HG02870 (cell line): ENCODE measurements around the gene FOXO4.

Experiments
- ATAC-seq: cut with Tn5 transposase; IDR thresholded peaks from one replicate; pipeline ENCODE4 v1.9.1; 2021; ENCODE audit warnings: mild to moderate bottlenecking, moderate library complexity; ENCODE audit not compliant: unreplicated experiment

The FOXO4 gene

DNA sequence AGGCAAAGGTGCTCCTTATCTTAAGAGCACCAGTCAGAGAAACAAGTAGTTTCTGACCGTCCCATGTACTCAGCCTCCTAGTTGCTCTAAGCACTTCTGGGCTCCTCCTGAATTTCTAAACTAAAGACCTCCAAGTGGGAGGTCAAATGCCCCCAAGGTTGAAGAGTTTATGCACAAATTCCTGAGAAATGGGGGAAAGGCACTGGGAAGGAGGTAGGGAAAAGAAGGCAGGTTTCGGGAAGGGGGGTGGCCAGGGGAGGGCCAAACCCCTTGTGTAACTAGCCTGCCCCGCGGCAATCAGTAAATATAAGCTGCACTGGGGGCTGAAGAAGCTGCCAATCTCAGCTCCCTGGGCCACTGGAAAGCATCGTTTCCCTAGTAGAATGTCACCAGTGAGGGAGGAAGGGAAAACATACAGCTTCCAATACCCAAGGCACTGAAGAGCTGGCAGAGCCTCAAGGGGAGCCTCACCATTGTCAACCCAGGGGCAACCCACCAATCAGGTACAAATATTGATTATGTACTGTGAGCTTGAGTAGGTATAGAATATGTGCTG lies 3.4 kb downstream of the FOXO4 start:
- ATAC-seq, result no peak

DNA sequence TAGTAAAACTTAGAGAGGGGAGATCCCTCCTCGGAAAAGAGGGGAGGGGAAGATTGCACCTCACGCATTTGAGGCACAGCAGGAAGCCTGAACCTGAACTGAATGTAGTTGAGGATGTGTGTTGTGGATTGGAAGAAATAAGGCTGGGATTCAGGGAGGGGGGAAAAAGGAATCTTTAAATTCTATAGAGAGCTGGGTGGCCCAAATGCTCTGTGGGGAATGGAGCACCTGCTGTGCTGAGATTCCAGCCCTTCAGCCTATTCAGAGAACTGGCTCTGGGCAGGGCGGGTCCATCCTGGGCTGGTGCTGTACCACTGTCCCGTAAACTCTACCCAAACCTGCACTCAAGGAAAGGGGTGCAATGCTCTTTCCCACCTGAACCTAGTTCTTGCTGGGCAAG lies 4.1 kb downstream of the FOXO4 start:
- ATAC-seq, result no peak

DNA sequence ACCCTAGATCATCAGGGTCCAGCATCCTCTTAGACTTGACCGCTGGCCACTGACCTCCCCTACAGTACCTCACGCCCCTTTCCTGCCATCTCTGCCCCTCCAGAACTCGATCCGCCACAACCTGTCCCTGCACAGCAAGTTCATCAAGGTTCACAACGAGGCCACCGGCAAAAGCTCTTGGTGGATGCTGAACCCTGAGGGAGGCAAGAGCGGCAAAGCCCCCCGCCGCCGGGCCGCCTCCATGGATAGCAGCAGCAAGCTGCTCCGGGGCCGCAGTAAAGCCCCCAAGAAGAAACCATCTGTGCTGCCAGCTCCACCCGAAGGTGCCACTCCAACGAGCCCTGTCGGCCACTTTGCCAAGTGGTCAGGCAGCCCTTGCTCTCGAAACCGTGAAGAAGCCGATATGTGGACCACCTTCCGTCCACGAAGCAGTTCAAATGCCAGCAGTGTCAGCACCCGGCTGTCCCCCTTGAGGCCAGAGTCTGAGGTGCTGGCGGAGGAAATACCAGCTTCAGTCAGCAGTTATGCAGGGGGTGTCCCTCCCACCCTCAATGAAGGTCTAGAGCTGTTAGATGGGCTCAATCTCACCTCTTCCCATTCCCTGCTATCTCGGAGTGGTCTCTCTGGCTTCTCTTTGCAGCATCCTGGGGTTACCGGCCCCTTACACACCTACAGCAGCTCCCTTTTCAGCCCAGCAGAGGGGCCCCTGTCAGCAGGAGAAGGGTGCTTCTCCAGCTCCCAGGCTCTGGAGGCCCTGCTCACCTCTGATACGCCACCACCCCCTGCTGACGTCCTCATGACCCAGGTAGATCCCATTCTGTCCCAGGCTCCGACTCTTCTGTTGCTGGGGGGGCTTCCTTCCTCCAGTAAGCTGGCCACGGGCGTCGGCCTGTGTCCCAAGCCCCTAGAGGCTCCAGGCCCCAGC lies 5.2 kb downstream of the FOXO4 start:
- ATAC-seq, result no peak

DNA sequence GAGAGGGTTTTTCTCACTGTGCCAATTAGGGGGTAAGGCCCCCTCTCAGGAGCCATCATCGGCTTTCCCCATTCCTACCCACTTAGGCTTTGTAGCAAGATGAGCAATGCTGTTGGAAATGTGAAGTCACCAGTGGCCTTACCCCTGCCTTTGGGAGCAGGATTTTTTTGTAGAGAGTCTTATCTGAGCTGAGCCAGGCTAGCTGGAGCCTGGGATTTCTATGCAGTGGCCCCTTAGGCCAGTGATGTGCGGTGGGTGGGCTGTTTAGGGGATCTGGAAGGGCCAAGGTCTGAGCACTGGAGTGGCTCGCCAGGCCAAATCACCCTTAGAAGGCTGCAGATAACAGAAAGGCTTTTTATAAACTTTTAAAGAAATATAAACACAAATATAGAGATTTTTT lies 6.6 kb downstream of the FOXO4 start:
- ATAC-seq, result no peak

DNA sequence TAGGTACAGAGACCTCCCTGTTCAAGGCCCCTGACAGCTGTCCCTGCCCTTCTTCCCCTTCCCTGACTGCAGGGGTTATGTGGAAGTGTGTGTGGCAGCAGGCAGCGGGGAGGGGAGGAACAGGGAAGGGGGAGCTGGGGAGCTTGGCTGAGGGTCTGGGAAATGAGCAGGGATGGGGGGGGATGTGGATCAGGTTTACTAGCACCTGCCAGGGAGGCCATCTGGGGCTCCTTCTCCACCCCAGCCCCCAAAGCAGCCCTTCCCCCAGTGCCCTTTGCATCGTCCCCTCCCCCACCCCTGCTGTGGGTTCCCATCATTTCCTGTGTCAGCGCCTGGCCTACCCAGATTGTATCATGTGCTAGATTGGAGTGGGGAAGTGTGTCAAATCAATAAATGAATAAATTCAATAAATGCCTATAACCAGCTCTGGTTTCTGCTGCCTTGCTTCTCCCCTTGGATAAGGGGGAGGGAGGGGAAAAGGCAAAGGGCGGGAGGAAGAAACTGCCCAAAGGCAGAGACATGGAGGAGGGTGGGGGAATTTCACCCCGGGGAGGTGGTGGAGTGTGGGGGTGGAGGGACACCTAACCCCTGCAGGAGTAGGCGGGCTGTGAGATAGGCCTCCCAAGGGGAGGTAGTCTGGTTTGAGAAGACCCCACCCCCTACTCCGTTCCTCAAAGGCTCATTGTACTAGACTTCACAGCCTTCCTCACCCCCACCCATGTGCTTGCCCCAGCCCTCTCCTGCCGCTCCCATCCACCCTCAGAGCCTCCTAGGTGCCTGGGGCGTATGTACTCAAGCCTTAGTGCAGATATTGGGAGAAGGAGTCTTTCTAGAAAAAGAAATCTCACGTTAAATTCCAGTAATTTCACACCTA lies 7.7 kb downstream of the FOXO4 start:
- ATAC-seq, result peak; percentile 40

DNA sequence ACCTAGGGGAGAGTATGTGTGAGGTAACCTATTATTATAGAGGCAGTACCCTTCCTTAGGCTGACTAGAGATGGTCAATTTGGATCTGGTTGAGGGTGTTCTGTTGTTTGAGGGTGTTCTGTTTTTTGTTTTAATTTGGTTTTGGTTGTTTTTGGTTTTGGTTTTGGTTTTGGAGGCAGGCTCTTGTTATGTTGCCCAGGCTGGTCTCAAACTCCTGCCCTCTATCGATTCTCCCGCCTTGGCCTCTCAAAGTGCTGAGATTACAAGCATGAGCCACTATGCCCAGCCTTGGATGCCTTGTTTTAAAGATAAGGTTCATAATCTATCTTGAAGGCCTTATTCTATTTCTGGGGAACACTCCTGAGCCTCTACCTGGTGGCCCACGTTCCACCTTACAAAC lies 10.0 kb downstream of the FOXO4 start:
- no peak for ATAC-seq

DNA sequence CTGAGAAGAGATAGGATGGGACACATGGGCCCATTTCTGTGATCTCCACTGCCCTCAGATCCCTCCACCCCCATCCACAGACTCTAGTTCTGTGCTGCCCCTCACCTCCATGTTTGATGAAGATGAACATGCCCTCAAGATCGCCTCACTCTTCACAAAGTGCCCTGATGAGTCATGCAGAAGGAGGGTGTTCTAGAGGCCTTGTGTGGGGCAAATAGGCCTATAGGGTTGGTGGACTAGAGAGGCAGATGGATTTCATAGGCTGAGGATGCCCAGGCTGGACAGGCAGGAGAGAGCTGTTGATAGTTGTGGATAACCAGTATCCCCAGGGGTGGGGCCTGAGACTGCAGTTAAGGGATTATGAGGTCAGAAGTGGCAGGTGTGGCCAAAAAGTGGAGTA lies 10.8 kb downstream of the FOXO4 start, which contains the start of gene CXorf65:
TSS of gene CXorf65 (minus strand) at position 314 of the 400 bp plus-strand sequence. CDS start at position 130, 184 bp downstream.
- ATAC-seq, result no peak

DNA sequence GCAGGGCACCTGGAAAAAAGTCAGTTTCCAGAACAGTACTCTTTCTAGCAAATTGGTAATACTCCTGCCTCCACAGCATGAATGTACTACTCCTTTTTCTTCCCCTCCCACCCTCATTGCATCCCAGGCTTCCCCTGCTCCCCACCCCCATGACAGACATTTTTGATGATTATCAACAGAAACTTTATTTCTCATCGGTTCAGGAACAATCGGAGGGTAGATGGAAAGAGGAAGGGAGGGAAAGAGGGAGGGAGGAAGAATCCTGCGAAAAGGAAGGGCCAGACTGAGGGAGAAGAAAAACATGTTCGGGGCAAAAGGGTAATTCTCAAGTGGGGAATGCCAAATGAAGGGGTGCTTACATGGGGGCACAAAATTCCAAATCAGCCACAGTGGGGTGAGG lies 11.6 kb downstream of the FOXO4 start:
- no peak for ATAC-seq

DNA sequence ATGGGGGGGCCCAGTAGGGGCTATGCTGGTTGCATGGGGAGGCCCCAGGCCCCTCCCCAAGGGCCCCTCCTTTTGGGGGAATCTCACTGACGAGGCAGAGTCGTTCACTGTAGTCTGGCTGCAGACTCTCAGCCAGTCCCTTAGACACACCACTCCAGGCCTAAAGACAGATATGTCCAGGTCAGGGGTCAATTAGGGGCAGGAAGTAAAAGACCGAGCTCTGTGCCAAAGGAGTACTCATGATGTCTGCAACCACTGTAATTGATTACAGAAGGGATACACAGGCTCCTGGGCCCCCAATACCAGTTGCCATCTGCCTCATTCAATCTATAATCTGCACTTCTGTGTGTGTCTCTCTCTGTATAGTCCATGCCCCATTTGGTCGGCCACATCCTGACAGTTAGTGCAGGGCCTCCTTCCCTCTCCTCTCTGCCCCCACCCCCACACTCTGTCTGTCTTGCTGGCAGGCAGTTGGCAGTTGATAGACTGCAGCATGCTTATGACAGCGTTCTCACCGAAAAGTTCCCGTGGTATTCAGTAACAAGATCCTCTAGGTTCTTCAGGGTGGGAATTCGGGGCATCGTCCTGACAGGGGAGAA lies 12.2 kb downstream of the FOXO4 start:
- no peak for ATAC-seq

DNA sequence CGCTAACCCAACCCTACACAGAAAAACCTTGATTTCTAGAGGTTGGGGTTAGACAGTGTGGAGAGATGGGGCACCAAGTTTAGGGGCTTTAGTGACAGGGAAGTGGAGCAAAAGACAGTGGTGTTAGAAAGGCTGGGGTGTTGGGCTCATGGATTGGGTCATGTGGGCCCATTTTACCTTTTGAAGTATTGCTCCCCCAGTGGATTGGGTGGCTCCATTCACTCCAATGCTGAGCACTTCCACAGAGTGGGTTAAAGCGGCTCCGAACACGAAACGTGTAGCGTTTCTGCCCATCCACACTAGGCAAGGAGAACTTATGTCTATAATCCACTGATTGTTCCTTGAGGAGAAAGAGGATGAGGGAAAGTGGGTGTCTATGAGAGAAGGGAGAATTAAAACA lies 13.4 kb downstream of the FOXO4 start:
- ATAC-seq, result no peak

DNA sequence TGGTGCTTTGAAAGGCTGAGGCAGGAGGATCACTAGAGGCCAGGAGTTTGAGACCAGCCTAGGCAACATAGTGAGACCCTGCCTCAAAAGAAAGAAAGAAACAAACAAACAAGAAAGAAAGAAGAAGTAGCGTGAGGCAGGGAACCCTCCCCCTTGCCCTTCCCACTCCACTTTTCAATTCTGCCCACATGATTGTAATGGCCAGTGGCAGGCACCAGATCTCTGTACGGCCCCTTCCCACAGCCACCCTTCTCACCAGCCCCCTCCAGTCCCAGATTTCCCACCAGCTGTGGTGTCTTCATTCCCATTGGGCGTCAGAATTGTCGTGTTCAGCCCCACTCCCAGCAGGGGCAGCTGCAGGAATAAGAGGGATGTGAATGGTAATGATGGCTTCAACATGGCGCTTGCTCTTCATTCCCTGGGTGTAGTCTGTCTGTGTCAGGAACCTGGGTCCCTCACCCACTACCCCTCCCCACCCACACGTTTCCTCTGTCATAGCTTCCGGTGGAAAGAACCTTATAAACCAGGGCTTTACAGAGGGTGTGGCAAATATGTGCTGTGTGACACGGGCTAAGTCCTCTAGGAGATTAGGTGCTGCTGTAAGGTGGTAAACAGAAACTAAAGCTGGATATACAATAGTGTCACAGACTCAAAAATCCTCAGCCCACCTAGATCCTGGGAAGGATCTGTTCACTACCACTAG lies 15.6 kb downstream of the FOXO4 start, which contains the start of gene IL2RG:
TSS of gene IL2RG (minus strand) at position 437 of the 703 bp plus-strand sequence. CDS start at position 399, 38 bp downstream.
- ATAC-seq, result peak; percentile 81

DNA sequence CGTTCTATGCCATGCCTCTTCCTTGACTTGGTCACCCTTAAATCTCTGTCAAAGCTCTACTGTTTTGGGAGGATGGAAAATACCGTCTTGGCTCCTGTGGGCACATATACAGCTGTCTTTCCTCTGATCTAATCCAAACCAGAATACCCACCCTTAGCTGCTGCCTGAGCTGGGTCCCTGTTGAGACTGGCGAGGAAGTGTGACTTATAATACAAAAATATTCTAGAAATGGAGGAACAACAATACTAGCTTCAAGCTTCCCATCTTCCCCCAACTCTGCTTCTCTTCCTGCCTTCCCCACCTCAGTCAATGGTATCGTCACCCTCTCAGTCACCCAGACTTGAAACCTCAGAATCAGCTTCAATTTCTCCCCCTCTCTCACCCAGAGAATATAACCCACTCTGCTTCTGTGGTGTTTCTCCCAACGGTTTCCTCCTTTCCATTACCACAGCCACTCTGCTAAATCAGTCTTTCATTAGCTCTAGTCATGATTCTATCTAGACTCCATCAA lies 16.3 kb downstream of the FOXO4 start:
- peak; percentile 23 for ATAC-seq

DNA sequence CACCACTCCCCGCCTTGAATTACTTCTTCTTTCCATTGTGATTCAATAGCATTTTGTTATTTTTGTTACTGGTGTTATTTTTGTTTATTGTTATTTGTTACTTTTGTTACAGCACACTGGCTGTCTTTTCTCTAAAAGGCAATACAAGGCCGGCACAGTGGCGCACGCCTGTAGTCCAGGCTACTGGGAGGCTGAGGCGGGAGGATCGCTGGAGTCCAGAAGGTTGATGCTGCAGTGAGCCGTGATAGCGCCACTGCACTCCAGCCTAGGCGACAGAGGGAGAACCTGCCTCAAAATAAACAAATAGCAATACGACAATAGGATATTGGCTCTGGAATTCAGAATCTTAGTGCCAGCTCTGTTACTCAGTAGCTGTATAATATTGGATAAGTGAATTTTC lies 21.7 kb downstream of the FOXO4 start:
- no peak for ATAC-seq

DNA sequence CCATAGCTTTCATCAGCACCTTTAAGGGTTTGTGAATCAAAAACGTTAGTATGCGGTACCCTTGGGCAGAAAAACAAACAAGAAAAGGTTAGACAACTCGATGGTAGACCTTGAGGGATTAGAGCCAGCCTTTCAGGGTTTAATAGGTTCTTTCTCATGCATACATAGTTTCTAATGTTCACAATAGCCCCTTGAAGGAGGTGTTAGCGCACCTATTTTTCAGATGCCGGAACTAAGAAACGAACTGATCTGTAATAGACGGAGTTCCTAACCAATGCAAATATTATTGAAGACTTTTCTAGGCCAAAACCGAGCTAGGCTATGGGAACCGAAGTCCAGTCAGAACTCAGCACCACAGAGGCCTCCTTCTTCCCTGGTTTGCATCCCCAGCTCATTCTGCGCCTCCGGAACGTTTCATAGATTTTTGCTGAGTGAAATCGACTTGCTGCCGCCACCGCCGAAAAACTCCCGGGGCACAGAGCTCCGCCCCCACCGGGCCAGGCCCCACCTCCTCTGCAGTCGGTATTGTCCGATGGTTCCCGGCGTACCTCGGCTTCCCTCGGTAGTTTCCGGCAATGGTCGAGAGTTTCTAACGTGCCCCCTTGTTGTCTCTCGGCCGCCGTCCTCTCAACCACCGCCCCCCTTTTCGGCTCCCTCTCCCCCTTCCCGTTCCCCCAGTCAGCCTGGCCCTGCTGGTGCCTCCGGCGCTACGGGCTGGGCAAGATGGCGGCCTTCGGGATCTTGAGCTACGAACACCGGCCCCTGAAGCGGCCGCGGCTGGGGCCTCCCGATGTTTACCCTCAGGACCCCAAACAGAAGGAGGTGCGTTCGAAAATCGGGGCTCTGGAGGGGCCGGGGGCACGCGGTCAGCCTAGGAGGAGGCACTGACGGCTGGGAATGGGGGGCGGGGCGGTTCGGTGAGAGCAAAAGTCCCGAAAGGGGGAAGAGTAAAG lies 22.7 kb downstream of the FOXO4 start, which contains the start of gene MED12:
TSS of gene MED12 (plus strand) at position 565 of the 953 bp plus-strand sequence. CDS start at position 724, 159 bp downstream.
- peak; percentile 92 for ATAC-seq

DNA sequence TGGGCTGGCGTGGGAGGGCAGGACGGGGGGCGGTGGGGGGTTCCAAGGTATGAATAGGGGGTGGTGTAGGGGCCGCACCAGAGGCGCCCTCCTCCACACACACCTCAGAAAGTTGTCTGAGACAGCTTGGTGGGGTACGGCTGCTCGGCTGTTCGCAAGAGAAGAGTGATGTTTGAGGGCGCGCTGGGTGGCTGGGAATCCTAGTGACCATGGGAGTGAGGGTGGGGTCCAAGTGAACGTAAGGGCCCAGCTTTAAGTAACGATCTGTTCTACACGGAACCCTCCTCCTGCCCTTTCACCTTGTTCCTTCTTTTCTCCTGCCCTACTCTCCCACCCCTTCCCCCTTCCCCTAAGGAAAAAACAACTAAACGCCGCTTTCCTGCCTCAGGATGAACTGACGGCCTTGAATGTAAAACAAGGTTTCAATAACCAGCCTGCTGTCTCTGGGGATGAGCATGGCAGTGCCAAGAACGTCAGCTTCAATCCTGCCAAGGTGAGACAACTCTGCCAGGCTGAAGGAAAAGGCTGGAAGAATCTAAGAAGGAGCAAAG lies 23.4 kb downstream of the FOXO4 start:
- no peak for ATAC-seq

DNA sequence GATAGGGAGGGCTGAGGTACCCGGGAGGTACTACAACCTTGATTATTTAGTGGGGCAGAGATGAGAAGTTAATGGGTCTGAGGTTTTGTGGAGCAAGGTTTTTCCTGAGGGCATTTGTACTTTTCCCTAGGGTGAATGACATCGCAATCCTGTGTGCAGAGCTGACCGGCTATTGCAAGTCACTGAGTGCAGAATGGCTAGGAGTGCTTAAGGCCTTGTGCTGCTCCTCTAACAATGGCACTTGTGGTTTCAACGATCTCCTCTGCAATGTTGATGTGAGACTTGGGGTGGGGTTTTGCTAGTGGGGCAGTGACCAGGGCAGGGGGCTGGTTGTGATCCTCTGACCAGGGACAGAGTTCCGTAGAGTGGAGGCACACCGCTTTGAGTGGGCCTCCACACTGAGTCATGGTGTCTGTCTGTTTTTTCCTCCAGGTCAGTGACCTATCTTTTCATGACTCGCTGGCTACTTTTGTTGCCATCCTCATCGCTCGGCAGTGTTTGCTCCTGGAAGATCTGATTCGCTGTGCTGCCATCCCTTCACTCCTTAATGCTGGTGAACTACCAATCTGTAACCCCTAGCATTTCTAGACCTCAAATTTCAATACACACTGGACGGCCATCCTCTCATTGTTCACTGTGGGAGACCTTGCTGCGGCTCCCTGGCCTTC lies 32.6 kb downstream of the FOXO4 start:
- ATAC-seq, result no peak

DNA sequence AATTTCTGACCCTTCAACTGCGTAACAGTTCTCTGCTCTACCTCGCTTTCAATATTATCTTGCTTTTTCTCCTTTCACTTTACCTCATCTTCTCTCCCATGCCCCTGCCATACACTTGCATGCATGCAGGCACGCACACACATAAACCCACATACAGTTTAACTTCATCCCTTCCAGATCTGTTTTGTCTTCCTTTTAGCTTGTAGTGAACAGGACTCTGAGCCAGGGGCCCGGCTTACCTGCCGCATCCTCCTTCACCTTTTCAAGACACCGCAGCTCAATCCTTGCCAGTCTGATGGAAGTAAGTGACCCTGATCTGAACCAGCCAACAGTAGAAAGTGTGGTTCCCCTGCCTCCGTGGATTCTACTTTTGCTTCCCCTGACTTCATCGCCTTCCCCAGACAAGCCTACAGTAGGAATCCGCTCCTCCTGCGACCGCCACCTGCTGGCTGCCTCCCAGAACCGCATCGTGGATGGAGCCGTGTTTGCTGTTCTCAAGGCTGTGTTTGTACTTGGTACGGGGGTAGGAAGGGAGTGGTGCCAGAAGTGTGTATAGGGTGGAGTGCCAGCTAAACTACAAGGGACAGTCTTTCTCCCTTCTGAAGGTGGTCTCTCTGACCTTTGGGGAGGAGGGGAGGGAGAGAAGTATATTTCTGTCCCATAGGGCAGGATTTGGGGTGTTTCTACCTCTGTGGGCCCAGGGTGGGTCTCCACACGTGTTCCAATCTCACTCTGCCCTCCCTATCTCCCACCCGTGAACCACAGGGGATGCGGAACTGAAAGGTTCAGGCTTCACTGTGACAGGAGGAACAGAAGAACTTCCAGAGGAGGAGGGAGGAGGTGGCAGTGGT lies 33.5 kb downstream of the FOXO4 start:
- peak; percentile 71 for ATAC-seq
